Esophagus (tissue), 2 donors: ENCODE results near the gene RHOF. TPM values are rescaled to one million over a fixed set of nuclear protein-coding genes. Genes with fewer than 3 reads are reported as not detected.

ENCODE experiments used
- H3K27ac ChIP-seq, 2 donors: one replicate each; pipeline ENCODE4 v1.5.1; 2013; ENCODE audit warnings: low read depth in 2 of 2, mild to moderate bottlenecking in 2 of 2, inconsistent platforms in 1 of 2, low read length in 1 of 2, moderate library complexity in 1 of 2
- H3K27me3 ChIP-seq, 2 donors: one replicate each; pipeline ENCODE4 v1.6.1; 2013; ENCODE audit warnings: low read length in 2 of 2, control low read depth in 1 of 2, mild to moderate bottlenecking in 1 of 2; ENCODE audit not compliant: insufficient read depth in 2 of 2, control insufficient read depth in 1 of 2
- H3K36me3 ChIP-seq, 2 donors: one replicate each; pipeline ENCODE4 v1.6.1; 2013; ENCODE audit warnings: low read length in 1 of 2; ENCODE audit not compliant: control insufficient read depth in 2 of 2, insufficient read depth in 2 of 2
- H3K4me1 ChIP-seq, 2 donors: one replicate each; pipeline ENCODE4 v1.6.1; 2013; ENCODE audit warnings: low read length in 1 of 2; ENCODE audit not compliant: control insufficient read depth in 2 of 2, insufficient read depth in 2 of 2
- H3K4me3 ChIP-seq, 2 donors: one replicate each; pipeline ENCODE4 v1.5.1; 2013; ENCODE audit warnings: low read length in 2 of 2, mild to moderate bottlenecking in 2 of 2, low read depth in 1 of 2, moderate library complexity in 1 of 2
- H3K9me3 ChIP-seq, 2 donors: one replicate each; pipeline ENCODE4 v1.6.1; 2013; ENCODE audit warnings: mild to moderate bottlenecking in 2 of 2, low read depth in 1 of 2, low read length in 1 of 2, moderate library complexity in 1 of 2; ENCODE audit not compliant: control insufficient read depth in 2 of 2, insufficient read depth in 1 of 2
- WGBS, 2 donors: extraction: QIAGEN DNeasy Blood & Tissue Kit; methylation state at CpG; one replicate each; pipeline ENCODE4 v1.1.7; 2013; 5-methylcytosine and 5-hydroxymethylcytosine counted together
- polyA plus RNA-seq, 2 donors: library from polyadenylated mRNA; stranded (reverse); fragments of 200-250 nt; gene quantifications; one replicate each; pipeline ENCODE4 v1.2.3, GENCODE V29; 2013
- donor health status: healthy with polysubstance abuse.
- donor health status: Bipolar disorder and iron deficiency.

Gene RHOF
- polyA plus RNA-seq, 2 donors: 5.8 to 6.4 TPM

DNA sequence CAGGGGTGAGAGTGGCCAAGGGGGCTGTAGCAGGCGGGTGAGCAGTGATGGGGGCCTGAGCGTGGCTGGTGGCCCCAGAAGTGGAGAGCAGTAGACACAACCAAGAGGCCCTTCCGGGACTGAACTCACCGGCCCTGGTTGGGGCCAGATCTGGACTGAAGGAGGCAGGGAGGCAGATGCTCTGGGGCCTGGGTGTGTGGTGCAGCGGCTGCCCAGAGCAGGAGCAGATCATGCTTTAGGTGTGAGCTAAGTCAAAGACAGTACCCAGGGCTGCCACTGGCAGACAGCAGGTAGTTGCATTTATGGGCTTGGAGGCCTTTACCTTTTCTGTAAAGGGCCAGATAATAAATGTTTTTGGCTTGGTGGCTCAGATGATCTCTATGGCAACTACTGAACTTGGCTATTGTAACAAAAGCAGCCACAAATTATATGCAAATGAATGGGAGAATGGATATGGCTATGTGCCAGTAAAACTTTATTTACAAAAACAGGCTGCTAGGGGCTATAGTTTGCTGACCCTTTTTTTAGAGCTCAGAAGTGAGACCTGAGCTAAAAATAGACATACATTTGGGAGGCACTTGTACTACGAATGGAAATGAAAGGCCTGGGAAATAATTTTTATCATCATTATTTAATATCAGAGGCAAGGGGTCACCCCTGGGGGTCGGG lies 35.9 kb upstream of the RHOF start:
- Histone ChIP-seq H3K36me3 (peaks cover 22 to 48% of the 10 kb centered on the region in 2 donors), H3K27me3 (no peaks in the 10 kb centered on the region), H3K27ac (no peak overlapping the region), H3K4me1 (no peaks in the 10 kb centered on the region), H3K9me3 (no peaks in the 10 kb centered on the region), H3K4me3 (no peak overlapping the region)
- 84 to 87% methylated on average over 7 of the region's 7 CpGs for WGBS, 2 donors

DNA sequence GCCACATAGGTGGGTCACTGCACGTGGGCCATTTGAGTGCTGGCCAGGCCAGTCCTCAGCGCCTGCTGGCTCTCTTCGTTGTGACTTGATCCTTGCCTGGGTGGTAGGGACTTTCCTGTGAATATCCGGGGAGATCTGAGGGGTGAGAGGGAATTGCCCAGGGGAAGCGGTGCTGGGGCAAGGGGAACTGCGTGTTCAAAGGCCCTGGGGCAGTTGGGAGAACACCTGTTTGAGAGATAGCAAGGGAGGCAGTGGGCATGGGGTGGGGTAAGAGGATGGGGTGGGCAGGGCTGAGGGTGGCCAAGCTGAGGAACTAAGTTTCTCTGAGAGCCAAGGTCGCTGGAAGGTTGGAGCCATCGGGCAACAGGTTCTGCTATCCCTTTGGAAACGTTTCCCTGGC lies 35.3 kb upstream of the RHOF start:
- 70 to 77% methylated on average over 9 of the region's 9 CpGs for WGBS, 2 donors
- H3K27ac ChIP-seq: no peak overlapping the region
- H3K4me1 ChIP-seq: no peaks in the 10 kb centered on the region
- H3K9me3 ChIP-seq: no peaks in the 10 kb centered on the region
- no peaks in the 10 kb centered on the region for H3K27me3 ChIP-seq
- H3K36me3 ChIP-seq: peaks cover 22 to 49% of the 10 kb centered on the region in 2 donors
- H3K4me3 ChIP-seq: no peak overlapping the region

DNA sequence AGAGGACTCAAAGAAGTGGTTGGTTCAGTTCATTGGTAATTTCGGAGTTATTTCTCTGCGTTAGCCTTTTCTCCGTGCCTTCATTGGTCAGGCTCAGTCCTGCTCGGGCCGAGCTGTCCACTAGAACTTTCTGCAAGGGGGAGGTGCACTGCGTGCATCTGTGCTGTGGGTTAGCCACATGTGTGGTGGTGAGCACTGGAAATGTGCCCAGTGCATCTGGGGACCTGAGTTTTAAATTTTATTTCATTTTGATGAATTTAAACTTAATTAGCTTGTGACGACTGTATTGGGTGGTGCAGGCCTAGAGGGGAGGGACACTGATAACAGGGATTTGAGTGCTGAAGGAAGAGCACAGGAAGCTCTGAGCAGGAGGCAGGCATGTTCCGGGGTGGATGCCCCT lies 34.8 kb upstream of the RHOF start:
- peaks cover 22 to 54% of the 10 kb centered on the region in 2 donors for H3K36me3 ChIP-seq
- no peak overlapping the region for H3K27ac ChIP-seq
- WGBS, 2 donors: 90 to 91% methylated on average over 8 of the region's 8 CpGs
- H3K4me3 ChIP-seq: no peak overlapping the region
- no peaks in the 10 kb centered on the region for H3K9me3 ChIP-seq
- no peaks in the 10 kb centered on the region for H3K27me3 ChIP-seq
- H3K4me1 ChIP-seq: no peaks in the 10 kb centered on the region

DNA sequence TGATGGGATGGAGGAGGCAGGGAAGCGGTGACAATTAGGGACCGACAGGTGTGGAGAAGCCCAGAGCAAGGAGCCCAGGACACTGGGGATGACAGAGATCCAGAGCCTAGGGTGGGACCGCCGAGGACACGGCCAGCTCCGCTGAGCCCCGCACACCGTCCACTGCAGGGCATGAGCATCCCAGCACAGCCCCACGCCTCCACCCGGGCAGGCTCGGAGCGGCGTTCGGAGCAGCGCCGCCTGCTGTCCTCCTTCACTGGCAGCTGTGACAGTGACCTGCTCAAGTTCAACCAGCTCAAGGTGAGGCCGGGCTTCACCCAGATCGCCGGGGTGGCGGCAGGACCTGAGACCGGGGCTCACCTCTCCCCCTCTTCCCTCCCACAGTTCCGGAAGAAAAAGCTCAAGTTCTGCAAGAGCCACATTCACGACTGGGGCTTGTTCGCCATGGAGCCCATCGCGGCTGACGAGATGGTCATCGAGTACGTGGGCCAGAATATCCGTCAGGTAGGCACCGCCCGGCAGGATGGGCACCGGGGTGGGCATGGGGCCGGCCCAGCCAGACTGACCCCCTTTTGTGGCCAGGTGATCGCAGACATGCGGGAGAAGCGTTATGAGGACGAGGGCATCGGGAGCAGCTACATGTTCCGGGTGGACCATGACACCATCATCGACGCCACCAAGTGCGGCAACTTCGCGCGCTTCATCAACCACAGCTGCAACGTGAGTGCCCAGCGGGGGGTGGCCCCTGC lies 34.0 kb upstream of the RHOF start:
- Histone ChIP-seq H3K9me3 (no peaks in the 10 kb centered on the region), H3K27ac (no peak overlapping the region), H3K4me3 (no peak overlapping the region), H3K4me1 (no peaks in the 10 kb centered on the region), H3K27me3 (no peaks in the 10 kb centered on the region), H3K36me3 (peaks cover 26 to 62% of the 10 kb centered on the region in 2 donors)
- 93 to 95% methylated on average over 48 of the region's 48 CpGs for WGBS, 2 donors

DNA sequence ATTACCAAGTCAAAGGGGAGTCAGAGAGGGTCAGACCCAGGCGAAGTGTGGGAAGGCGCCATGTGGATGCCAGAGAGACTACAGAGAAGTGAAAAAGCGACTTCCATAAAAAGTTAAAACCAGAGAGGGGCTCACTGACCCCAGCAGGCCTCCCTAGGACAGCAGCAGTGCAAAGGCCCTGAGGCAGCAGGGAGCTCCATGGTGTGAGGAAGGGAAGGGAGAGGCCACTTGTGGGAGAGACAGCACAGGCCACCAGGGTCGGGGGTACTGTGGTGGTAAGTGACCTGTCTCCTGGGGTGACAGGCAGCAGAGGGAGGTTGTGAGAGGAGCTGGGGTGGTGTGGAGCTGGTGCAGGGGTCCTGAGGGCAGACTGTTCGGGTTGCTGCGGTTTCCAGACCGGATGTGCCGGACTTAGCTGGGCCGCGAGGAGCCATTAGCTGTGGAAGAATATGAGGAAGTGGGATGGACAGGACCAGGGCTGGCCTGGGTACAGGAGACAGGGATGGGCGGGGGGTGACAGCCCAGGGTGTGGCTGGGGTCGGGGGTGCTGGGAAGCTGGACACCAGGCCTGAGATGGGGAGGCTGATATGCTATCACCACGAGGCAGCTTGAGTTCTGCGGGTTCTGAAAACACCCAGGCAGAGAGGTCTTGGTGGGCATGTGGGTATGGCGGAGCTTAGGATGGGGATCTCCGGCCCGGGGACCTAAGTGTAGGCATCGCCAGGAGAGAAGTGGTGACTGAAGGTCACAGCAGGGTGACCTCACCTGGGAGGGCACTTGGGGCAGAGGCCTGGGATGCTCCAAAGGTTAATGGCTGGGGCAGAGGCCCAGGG lies 33.0 kb upstream of the RHOF start:
- no peaks in the 10 kb centered on the region for H3K9me3 ChIP-seq
- H3K27me3 ChIP-seq: no peaks in the 10 kb centered on the region
- no peak overlapping the region for H3K27ac ChIP-seq
- WGBS, 2 donors: 87 to 88% methylated on average over 18 of the region's 18 CpGs
- H3K4me3 ChIP-seq: no peak overlapping the region
- peaks cover 28 to 63% of the 10 kb centered on the region in 2 donors for H3K36me3 ChIP-seq
- H3K4me1 ChIP-seq: no peaks in the 10 kb centered on the region

DNA sequence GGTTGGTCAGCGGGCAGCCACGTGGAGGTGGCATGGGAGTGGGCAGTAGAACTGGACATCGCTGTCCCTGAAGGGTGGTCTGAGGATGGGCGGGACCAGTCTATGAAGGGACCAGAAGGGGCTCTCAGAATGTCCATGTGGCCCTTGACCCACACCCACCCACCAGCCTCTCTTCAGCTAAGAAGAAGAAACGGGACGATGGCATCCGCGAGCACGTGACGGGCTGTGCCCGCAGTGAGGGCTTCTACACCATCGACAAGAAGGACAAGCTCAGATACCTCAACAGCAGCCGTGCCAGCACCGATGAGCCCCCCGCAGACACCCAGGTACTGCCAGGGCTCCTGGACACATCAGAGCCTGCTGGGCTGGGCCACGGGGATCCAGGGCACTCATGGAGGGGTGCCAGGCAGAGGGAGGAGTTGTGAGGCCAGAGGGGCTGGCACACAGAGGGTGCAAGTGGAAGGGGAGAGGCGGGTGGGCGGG lies 31.6 kb upstream of the RHOF start:
- Histone ChIP-seq H3K4me3 (no peak overlapping the region), H3K36me3 (peaks cover 30 to 59% of the 10 kb centered on the region in 2 donors), H3K27ac (no peak overlapping the region), H3K9me3 (no peaks in the 10 kb centered on the region), H3K4me1 (no peaks in the 10 kb centered on the region), H3K27me3 (no peaks in the 10 kb centered on the region)
- WGBS, 2 donors: 91 to 96% methylated on average over 18 of the region's 18 CpGs

DNA sequence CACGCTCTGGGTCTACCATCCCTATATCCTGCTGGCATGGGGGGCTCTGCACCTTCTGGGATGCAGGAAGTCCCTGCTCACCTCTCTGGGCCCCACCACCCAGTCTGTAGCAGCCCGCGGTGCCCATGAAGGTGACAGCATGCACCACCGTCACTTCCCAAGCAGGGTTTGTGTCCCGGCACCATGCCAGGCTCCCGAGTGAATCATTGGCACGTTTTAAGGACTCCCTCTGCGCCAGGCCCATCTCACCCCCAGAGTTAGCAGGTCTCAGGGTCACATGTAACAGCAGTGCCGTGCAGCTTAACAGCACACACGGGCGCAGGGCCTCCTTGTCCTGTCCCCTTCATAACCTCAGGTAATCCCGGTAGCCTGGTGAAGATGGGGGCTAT lies 30.2 kb upstream of the RHOF start:
- 74 to 77% methylated on average over 12 of the region's 12 CpGs for WGBS, 2 donors
- H3K36me3 ChIP-seq: peaks cover 33 to 63% of the 10 kb centered on the region in 2 donors
- no peaks in the 10 kb centered on the region for H3K4me1 ChIP-seq
- H3K27me3 ChIP-seq: no peaks in the 10 kb centered on the region
- H3K27ac ChIP-seq: no peak overlapping the region
- peaks cover 0 to 2% of the 10 kb centered on the region in 2 donors for H3K9me3 ChIP-seq
- no peak overlapping the region for H3K4me3 ChIP-seq

DNA sequence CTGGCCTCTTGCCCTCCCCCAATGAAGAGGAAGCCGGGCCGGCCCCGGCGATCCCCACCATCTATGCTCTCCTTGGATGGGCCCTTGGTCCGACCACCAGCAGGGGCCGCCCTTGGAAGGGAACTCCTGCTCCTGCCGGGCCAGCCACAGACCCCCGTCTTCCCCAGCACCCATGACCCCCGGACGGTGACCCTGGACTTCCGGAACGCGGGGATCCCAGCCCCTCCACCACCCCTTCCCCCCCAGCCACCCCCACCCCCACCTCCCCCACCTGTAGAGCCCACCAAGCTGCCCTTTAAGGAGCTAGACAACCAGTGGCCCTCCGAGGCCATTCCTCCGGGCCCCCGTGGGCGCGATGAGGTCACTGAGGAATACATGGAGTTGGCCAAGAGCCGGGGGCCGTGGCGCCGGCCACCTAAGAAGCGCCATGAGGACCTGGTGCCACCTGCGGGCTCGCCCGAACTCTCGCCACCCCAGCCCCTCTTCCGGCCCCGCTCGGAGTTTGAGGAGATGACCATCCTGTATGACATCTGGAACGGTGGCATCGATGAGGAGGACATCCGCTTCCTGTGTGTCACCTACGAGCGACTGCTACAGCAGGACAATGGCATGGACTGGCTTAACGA lies 29.7 kb upstream of the RHOF start:
- Histone ChIP-seq H3K4me3 (no peak overlapping the region), H3K9me3 (peaks cover 0 to 2% of the 10 kb centered on the region in 2 donors), H3K36me3 (peaks cover 28 to 59% of the 10 kb centered on the region in 2 donors), H3K27me3 (no peaks in the 10 kb centered on the region), H3K27ac (no peak overlapping the region), H3K4me1 (no peaks in the 10 kb centered on the region)
- 84 to 88% methylated on average over 36 of the region's 36 CpGs for WGBS, 2 donors
